K562 (cell line): ENCODE measurements around the gene KPNA3. TPM values are rescaled to one million over a fixed set of nuclear protein-coding genes. Genes with fewer than 3 reads are reported as not detected.

Experiments used
- CCNT2 ChIP-seq: IDR thresholded peaks from 2 replicates; pipeline ENCODE4 v1.6.1; 2011; ENCODE audit warnings: borderline replicate concordance, low read depth, mild to moderate bottlenecking, moderate library complexity, mixed read lengths, low read length; ENCODE audit not compliant: insufficient read length; ENCODE audit errors: extremely low read depth
- COPS2 ChIP-seq: fragments of 450-650 bp; conservative IDR thresholded peaks from 2 replicates; pipeline ENCODE4 v1.6.1; 2016; ENCODE audit warnings: mild to moderate bottlenecking, moderate library complexity
- FOXP1 ChIP-seq: sonication (generic); formaldehyde crosslinking; IDR thresholded peaks from 2 replicates; pipeline ENCODE4 v1.8.0; 2022; ENCODE audit warnings: mild to moderate bottlenecking, missing genetic modification reagents
- HSF4 ChIP-seq: fragments of 250-450 bp; sonication (Bioruptor Pico); IDR thresholded peaks from 2 replicates; pipeline ENCODE4 v2.1.2; 2022; ENCODE audit warnings: mild to moderate bottlenecking, moderate library complexity, borderline replicate concordance
- JUND ChIP-seq, 2 experiments: IDR thresholded peaks; 2 replicates in 1 of 2; 3 replicates in 1 of 2; pipeline ENCODE4 v1.6.1; 2011; ENCODE audit warnings: borderline replicate concordance in 2 of 2, low read depth in 2 of 2, low read length in 2 of 2, improper control_type of control experiment in 1 of 2, missing biosample characterization in 1 of 2, missing genetic modification characterization in 1 of 2, missing genetic modification reagents in 1 of 2
- LEF1 ChIP-seq: fragments of 450-650 bp; IDR thresholded peaks from 2 replicates; pipeline ENCODE4 v1.6.1; 2016; ENCODE audit warnings: mild to moderate bottlenecking
- MTA2 ChIP-seq: fragments of 450-650 bp; IDR thresholded peaks from 2 replicates; pipeline ENCODE4 v1.6.1; 2016; ENCODE audit warnings: low read depth
- SETDB1 ChIP-seq: IDR thresholded peaks from one replicate; pipeline ENCODE4 v1.6.1; 2012; ENCODE audit warnings: low read length, control low read depth, inconsistent platforms
- SMAD1 ChIP-seq: fragments of 150-350 bp; IDR thresholded peaks from 2 replicates; pipeline ENCODE4 v1.6.1; 2014; ENCODE audit warnings: low read length, low read depth; ENCODE audit not compliant: partially characterized antibody
- SRF ChIP-seq, 2 experiments: fragments of 250-450, 450-650 bp in 1 of 2; sonication (Bioruptor Pico) in 1 of 2; sonication (generic) in 1 of 2; formaldehyde crosslinking; IDR thresholded peaks; 2 replicates each; pipeline versions ENCODE4 v1.5.0 to v1.5.1; 2020 to 2022; ENCODE audit warnings: mild to moderate bottlenecking in 1 of 2, missing genetic modification reagents in 1 of 2
- SRSF1 ChIP-seq: fragments of 200-400 bp; formaldehyde crosslinking; IDR thresholded peaks from 2 replicates; pipeline ENCODE4 v1.6.1; 2017; ENCODE audit warnings: mild to moderate bottlenecking, low read depth, low read length, moderate library complexity
- TEAD4 ChIP-seq, 2 experiments: sonication (generic) in 1 of 2; formaldehyde crosslinking in 1 of 2; IDR thresholded peaks; 2 replicates each; pipeline versions ENCODE4 v1.6.1 to v1.8.0; 2012 to 2022; ENCODE audit warnings: borderline replicate concordance in 1 of 2, inconsistent platforms in 1 of 2, low read length in 1 of 2, mild to moderate bottlenecking in 1 of 2, missing genetic modification reagents in 1 of 2
- THRB ChIP-seq: fragments of 450-650 bp; formaldehyde crosslinking; conservative IDR thresholded peaks from 2 replicates; pipeline ENCODE4 v1.4.0; 2022; ENCODE audit warnings: mild to moderate bottlenecking, missing genetic modification characterization
- XRCC4 ChIP-seq: IDR thresholded peaks from one replicate; pipeline ENCODE4 v1.6.1; 2011; ENCODE audit not compliant: insufficient read depth, insufficient read length; ENCODE audit errors: extremely low read depth
- ZKSCAN1 ChIP-seq: fragments of 150-350 bp; IDR thresholded peaks from 2 replicates; pipeline ENCODE4 v1.6.1; 2016; ENCODE audit warnings: low read depth, low read length
- ZNF347 ChIP-seq: fragments of 450-650 bp; formaldehyde crosslinking; IDR thresholded peaks from 2 replicates; pipeline ENCODE4 v1.4.0; 2020; ENCODE audit warnings: low read depth, mild to moderate bottlenecking, moderate library complexity
- ZNF395 ChIP-seq: fragments of 200-800 bp; sonication (Bioruptor generic); IDR thresholded peaks from 2 replicates; pipeline ENCODE4 v1.6.1; 2017; ENCODE audit warnings: missing genetic modification characterization, missing compliant biosample characterization
- ZNF764 ChIP-seq: fragments of 250-450 bp; sonication (Bioruptor Pico); IDR thresholded peaks from 2 replicates; pipeline ENCODE4 v1.4.0; 2020; ENCODE audit warnings: low read depth, mild to moderate bottlenecking, moderate library complexity
- ZSCAN32 ChIP-seq: fragments of 450-650 bp; formaldehyde crosslinking; IDR thresholded peaks from 2 replicates; pipeline ENCODE4 v1.4.0; 2020; ENCODE audit warnings: mild to moderate bottlenecking, moderate library complexity
- polyA plus RNA-seq, 8 experiments: library from polyadenylated mRNA; depleted of rRNA in 4 of 8; stranded (reverse) in 5 of 8; unstranded in 3 of 8; fragments of >200 nt; fragmentation: Nextera tagmentation in 2 of 8; fragmentation: Illumina TruSeq in 1 of 8; extraction: Ambion mirVana in 2 of 8; extraction: Trizol in 1 of 8; gene quantifications; 2 replicates each; pipeline versions ENCODE4 v1.2.1 to v1.2.3, GENCODE V29; 2011 to 2014; ENCODE audit warnings: inconsistent platforms in 1 of 8, missing spikeins in 1 of 8
- total RNA-seq, 7 experiments: library from RNA; depleted of rRNA in 6 of 7; stranded (reverse); fragments of >200 nt in 6 of 7; fragmentation: Illumina TruSeq in 2 of 7; extraction: Trizol in 2 of 7; gene quantifications; 2 replicates each; pipeline versions ENCODE4 v1.2.1 to v1.2.3, GENCODE V29; 2011 to 2021; ENCODE audit warnings: low replicate concordance in 1 of 7
- TF ChIP-seq, protein P1 (sequence below), 2 experiments: IDR thresholded peaks; 2 replicates each; pipeline ENCODE4 v1.6.1; 2012; ENCODE audit warnings: improper control_type of control experiment in 2 of 2, low read depth in 2 of 2, low read length in 2 of 2, borderline replicate concordance in 1 of 2

KPNA3 gene
- total and polyA plus RNA-seq, 9 of the 15 experiments (the other 6 are each of a cell fraction or from before 2014, with no cell fraction given) = 8.5 to 23.4 (median 15.7) TPM

DNA sequence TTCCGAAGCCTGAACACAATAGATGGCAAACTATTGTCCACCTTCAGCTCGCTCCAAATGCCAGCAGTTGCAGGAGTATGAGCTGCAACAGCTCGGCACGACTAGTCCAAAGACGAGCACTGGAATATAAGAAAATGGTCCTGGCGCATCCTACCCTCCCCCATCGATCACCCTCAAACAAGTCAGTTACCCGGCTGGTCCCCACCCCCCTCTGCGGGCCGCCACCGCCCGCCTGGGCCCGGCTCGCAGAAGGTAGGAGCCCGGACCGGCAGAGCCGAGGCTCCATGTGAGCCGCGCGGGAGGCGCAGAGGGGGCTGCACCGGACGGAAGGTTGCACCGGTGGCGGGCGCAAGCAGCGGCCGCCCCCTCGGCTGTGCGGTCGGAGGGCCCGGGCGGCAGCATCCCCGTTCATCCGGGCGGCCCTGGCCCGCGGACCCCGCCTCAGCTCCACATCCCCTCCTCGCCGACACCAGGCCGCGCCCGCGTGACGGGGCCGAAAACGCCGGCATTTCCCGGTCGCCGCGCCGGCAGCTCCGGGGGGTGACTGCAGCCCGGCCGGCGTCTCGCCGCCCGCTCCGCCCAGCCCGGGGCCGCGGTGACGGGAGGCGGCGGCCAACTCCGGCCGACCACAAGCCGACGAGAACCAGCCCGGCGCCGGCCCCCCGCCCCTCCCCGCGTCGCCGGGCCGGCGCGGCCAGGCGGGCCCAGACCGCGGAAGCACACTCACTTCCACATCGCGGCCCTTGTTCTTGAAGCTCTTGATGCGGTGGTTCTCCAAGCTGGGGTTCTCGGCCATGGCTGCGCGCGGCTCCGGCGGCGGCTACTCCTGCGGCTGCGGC, 552 bp downstream of the KPNA3 start (continued):
- TF ChIP-seq TEAD4 (IDR thresholded peaks at IDR 0.05; ENCODE audit: low read length) = no peak
- TF ChIP-seq TEAD4 (CRISPR knock-in tag; IDR thresholded peaks at IDR 0.05; ENCODE audit: borderline replicate concordance) = no peak
- no peak for TF ChIP-seq THRB (CRISPR knock-in tag)
- no peak for TF ChIP-seq ZSCAN32 (CRISPR knock-in tag)
- no peak for TF ChIP-seq LEF1
- TF ChIP-seq MTA2 = no peak
- TF ChIP-seq COPS2 = no peak
- TF ChIP-seq ZNF764 = no peak
- TF ChIP-seq SETDB1 = no peak
- TF ChIP-seq ZNF395 (CRISPR knock-in tag) = 0 out of 2 replicates have a peak, but pooled peaks have one; percentile 33
- no peak for TF ChIP-seq SMAD1
- TF ChIP-seq SRSF1 = no peak
- 0 out of 2 replicates have a peak, but pooled peaks have one; percentile 8 for TF ChIP-seq ZKSCAN1
- TF ChIP-seq XRCC4 = no peak
- TF ChIP-seq HSF4 (CRISPR knock-in tag) = no peak
- TF ChIP-seq FOXP1 (CRISPR knock-in tag) = 0 out of 2 replicates have a peak, but pooled peaks have one; percentile 19
- no peak for TF ChIP-seq ZNF347
- TF ChIP-seq CCNT2 = peak; percentile 16
- TF ChIP-seq SRF (CRISPR knock-in tag; IDR thresholded peaks at IDR 0.05) = no peak
- TF ChIP-seq, protein P1, sequence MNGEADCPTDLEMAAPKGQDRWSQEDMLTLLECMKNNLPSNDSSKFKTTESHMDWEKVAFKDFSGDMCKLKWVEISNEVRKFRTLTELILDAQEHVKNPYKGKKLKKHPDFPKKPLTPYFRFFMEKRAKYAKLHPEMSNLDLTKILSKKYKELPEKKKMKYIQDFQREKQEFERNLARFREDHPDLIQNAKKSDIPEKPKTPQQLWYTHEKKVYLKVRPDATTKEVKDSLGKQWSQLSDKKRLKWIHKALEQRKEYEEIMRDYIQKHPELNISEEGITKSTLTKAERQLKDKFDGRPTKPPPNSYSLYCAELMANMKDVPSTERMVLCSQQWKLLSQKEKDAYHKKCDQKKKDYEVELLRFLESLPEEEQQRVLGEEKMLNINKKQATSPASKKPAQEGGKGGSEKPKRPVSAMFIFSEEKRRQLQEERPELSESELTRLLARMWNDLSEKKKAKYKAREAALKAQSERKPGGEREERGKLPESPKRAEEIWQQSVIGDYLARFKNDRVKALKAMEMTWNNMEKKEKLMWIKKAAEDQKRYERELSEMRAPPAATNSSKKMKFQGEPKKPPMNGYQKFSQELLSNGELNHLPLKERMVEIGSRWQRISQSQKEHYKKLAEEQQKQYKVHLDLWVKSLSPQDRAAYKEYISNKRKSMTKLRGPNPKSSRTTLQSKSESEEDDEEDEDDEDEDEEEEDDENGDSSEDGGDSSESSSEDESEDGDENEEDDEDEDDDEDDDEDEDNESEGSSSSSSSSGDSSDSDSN (IDR thresholded peaks at IDR 0.05; ENCODE audit: borderline replicate concordance in 1 of 2, low read depth in 2 of 2, low read length in 2 of 2) = peak in 1 of 2 experiments; percentile 72; a peak in 1 of 4 replicates
- TF ChIP-seq JUND (IDR thresholded peaks at IDR 0.05; ENCODE audit: borderline replicate concordance, low read depth, low read length) = no peak
- TF ChIP-seq JUND (tag; IDR thresholded peaks at IDR 0.05; ENCODE audit: borderline replicate concordance, low read depth, low read length) = no peak
